H4 (cell line): ENCODE data around the gene DCLK1. TPM values are rescaled to one million over a fixed set of nuclear protein-coding genes. Genes with fewer than 3 reads are reported as not detected.

ENCODE experiments used
- DNase-seq: peaks from one replicate; pipeline ENCODE4 v3.0.0-alpha.2; 2015; ENCODE audit warnings: low spot score
- total RNA-seq: library from RNA; depleted of rRNA; stranded (reverse); fragments of >200 nt; shearing (Covaris generic); gene quantifications from 2 replicates; pipeline ENCODE4 v1.2.3, GENCODE V29; 2014

DCLK1 gene
- total RNA-seq, 1 experiment from 2014 or later = 2.9 TPM

GRCh38 chr13:35903075-35903474 lies 228.1 kb downstream of the DCLK1 start:
- DNase-seq = no peak

GRCh38 chr13:35898041-35898440 lies 233.1 kb downstream of the DCLK1 start:
- no peak for DNase-seq

- no peak for DNase-seq
These were observed 236.5 kb downstream of the DCLK1 start for GRCh38 chr13:35894636-35895035.

GRCh38 chr13:35892837-35893814 lies 238.1 kb downstream of the DCLK1 start:
- no peak for DNase-seq

DNA sequence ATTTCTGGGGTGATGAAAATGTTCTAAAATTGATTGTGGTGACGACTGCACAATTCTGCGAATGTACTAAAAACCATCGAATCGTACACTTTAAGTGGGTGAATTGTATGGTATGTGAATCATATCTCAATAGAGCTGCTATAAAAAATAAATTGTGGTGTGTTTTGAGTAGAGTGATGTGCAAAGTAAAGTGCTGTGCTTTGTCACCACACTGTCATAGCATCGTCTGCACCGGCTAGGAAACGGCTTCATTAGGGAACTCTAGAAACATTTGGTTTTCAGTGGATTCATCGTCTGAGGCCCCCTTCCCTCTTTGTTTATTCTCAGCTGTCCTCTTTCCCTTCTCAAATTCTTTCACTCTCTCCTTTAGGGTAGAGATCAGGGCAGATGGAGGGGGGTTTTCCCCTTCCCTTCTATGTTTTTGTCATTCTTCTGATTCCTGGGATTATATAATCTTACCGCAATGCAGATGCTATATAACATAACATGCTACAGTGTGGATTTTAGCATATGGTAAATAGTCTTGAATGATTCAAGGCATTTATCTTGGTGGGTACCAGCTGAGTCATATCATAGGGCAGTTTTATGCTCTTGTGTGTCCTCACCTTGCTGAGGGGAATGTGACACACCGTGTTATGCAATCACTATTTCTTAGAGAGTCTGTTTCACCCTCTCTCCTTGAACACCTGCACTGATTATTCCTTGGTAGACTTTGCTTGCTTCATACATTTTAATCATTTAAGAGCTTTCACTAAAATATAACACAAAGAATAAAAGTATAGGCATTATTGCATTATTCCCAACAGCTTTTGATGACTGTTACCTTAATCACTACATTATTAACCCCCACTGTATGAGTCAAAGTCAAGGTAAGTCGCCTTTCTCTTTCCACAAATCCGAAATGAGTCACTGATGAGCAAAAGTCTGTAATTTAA lies 239.4 kb downstream of the DCLK1 start:
- DNase-seq = no peak

DNA sequence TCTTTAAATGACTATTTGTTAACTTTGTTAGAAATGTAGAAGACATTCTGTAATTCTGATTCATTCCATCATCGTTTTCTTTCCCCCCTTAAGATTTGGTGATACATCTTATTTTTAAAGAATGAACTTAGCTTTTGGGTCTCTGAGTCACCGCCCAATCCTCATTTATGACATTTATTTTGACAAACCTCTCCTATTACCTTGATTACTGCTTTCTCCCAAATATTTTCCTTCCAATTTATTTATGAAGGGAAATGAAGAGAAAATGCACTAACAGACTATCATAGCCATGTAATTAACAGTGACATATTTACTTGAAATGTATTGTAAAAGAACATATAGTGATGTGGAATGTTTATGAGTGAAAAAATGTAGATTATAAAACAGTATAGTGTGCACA lies 241.6 kb downstream of the DCLK1 start:
- no peak for DNase-seq

GRCh38 chr13:35888981-35889380 lies 242.2 kb downstream of the DCLK1 start:
- DNase-seq = no peak

- DNase-seq = no peak
These were observed 242.7 kb downstream of the DCLK1 start for GRCh38 chr13:35888457-35888883.

- no peak for DNase-seq
These were observed 244.0 kb downstream of the DCLK1 start for GRCh38 chr13:35887115-35887666.

DNA sequence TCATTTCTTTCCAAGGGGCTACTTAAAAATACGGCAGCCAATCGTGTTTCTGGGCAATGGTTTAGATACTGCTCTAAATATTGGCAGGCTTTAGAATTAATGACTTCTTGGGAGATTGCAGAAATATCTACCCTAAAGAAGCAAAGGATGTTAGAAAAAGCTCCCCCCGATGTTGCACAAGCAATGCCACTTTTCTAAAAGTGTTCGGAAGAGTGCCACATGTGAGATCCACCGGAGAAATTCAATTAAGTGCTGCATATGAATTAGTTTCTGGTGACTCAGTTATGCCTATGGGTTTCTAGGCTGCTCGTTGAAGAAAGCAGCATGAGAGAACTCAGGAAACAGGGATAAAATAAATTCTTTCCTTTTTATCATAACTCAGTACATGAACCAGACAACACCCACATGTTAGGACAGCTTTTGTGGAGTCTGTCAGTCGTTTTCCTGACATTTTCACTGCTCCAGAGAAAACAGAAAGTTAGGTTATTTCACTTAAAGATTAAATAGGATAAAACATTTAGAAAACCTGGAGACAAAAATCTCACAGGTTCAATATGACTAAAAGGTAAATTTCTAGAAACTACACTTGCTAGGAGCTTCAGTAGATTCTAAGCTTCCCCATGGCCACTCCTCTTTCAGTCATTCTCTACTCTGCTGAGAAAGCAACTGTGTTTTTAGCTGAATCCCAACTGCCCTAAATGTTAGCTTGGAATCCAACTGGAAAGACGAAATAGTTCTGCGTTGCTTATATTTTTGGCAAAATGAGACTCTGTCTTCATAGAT lies 244.7 kb downstream of the DCLK1 start:
- DNase-seq = no peak

DNA sequence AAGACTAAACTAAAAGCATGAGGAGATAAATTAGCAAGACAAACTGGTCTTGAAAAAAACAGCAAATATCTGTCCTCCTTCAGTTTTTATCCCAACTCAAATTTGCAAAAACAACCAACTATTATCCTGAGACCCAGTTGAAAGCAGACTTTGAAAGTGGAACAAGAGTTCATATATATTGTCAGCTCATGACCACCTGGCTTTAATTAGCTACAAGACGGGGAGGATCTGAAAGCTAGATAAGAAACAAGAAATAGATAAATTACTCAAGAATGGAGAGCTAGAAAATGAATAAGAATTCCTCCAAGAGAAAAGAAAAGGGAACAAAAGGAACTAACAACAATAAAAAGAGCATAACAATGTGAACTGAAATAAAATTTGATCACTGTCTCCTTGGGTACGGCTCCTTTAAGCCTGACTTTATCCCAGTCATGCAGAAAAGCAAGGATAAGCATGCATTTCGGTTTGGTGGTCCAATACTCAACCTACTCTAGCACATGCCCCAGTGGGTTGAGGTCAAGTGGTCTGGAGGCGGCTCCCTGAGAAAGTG lies 246.9 kb downstream of the DCLK1 start:
- DNase-seq = no peak

GRCh38 chr13:35882722-35883497 lies 248.3 kb downstream of the DCLK1 start:
- peak; percentile 39 for DNase-seq

GRCh38 chr13:35881360-35881759 lies 249.8 kb downstream of the DCLK1 start:
- DNase-seq = no peak

- DNase-seq = no peak
These were observed 252.1 kb downstream of the DCLK1 start for GRCh38 chr13:35879111-35879510.

DNA sequence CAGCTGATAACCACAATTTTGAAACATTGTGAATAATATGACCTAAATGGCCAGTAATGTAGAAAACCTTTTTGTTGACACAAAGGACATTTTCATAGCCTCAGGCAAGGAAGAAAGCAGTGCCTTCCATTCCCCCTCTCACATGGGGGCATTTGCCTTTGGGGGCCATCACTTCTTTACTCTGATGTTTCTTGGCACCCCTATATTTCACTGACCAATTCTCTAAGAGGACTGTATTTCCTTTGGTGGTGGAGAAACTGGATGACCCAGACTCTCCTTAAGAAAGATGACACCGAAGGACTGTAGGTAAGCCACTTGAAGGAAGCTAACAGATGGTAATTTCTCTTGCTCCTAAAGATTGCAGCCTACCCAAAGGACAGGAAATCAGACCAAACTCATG lies 254.6 kb downstream of the DCLK1 start:
- DNase-seq = no peak

GRCh38 chr13:35874704-35875103 lies 256.5 kb downstream of the DCLK1 start:
- DNase-seq = no peak

GRCh38 chr13:35872369-35872768 lies 258.8 kb downstream of the DCLK1 start:
- no peak for DNase-seq

DNA sequence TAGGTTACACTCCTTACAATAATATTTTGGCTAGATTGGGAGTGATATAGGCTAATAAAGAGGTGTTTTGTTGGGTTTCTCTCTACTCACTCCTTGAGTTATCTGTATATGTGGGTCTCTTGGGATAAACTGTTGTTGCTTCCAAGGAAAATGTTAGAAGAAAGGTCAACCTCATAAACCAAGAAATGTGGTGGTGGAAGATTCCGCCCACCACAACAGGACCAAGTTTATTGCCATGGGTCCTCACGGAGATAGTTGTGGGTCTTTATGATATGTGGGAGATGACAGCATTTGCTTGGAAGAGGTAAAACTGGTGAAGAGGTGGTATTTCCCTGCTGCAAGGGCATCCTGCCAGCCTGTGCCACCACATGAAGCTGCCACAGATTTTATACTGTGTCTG lies 259.6 kb downstream of the DCLK1 start:
- no peak for DNase-seq

DNA sequence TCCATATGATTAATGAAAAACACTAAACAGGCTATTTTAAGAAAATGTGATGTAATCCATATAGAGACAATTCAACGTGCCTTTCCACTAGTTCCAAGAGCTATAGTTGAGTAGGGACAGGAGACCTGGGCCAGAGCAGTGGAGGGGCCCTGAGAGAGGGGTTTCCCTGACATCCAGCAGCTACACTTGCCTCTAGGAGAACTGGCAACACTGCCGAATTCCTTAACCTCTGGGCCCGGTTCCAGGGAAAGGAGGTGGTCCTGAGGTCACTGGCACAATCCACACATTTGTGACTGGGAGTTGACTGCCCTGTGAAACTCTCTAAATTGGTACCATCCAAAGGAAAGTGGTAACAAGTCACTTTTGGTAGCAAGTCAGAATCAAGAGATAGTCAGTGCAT lies 264.4 kb downstream of the DCLK1 start:
- DNase-seq = no peak
